CD8-positive, alpha-beta memory T cell (primary cell): ENCODE measurements around the gene ASTN2. TPM values are rescaled to one million over a fixed set of nuclear protein-coding genes. Genes with fewer than 3 reads are reported as not detected.

Experiments
- CTCF ChIA-PET: fragments of 350-600 bp; sonication (Branson Sonifier 250); formaldehyde crosslinking; loops from one replicate; lab custom pipeline; 2021; ENCODE audit warnings: antibody characterized with exemption; lab: Charles Lee
- POLR2A ChIA-PET: fragments of 350-600 bp; sonication (Branson Sonifier 250); formaldehyde crosslinking; loops from one replicate; lab custom pipeline; 2021; ENCODE audit warnings: antibody characterized with exemption; lab: Charles Lee
- DNase-seq, 5 donors: peaks; one replicate each; pipeline versions ENCODE4 v3.0.0 to v3.0.0-alpha.2; 2020 to 2022; ENCODE audit warnings: mixed read lengths in 1 of 5
- H3K27ac ChIP-seq: one replicate; pipeline ENCODE4 v1.7.0; 2013; ENCODE audit warnings: low read depth, mild to moderate bottlenecking, low read length, moderate library complexity
- H3K27me3 ChIP-seq: 2 replicates; pipeline ENCODE4 v1.7.0; 2013; ENCODE audit warnings: low read length, mild to moderate bottlenecking; ENCODE audit not compliant: insufficient read depth, poor library complexity, severe bottlenecking
- H3K36me3 ChIP-seq: 2 replicates; pipeline ENCODE4 v1.7.0; 2013; ENCODE audit warnings: mild to moderate bottlenecking, low read length, moderate library complexity; ENCODE audit not compliant: insufficient read depth
- H3K4me1 ChIP-seq: 2 replicates; pipeline ENCODE4 v1.7.0; 2013; ENCODE audit warnings: mild to moderate bottlenecking, low read length, moderate library complexity; ENCODE audit not compliant: insufficient read depth
- H3K4me3 ChIP-seq: 2 replicates; pipeline ENCODE4 v1.7.0; 2013; ENCODE audit warnings: mild to moderate bottlenecking, low read length
- H3K9me3 ChIP-seq: 2 replicates; pipeline ENCODE4 v1.7.0; 2013; ENCODE audit warnings: mild to moderate bottlenecking, low read length
- H3K27ac Mint-ChIP-seq, 8 donors: one replicate each; pipeline ENCODE4 v1.8.0; 2020 to 2021; ENCODE audit warnings: mixed read lengths in 8 of 8, mild to moderate bottlenecking in 6 of 8, inconsistent platforms in 3 of 8, moderate library complexity in 3 of 8
- H3K27me3 Mint-ChIP-seq, 2 donors: one replicate each; pipeline ENCODE4 v1.8.0; 2020 to 2021; ENCODE audit warnings: mixed read lengths in 2 of 2, mild to moderate bottlenecking in 1 of 2, moderate library complexity in 1 of 2
- H3K36me3 Mint-ChIP-seq, 3 donors: one replicate each; pipeline ENCODE4 v1.8.0; 2020 to 2021; ENCODE audit warnings: mixed read lengths in 3 of 3, inconsistent platforms in 1 of 3, mild to moderate bottlenecking in 1 of 3
- H3K4me1 Mint-ChIP-seq, 3 donors: one replicate each; pipeline ENCODE4 v1.8.0; 2020 to 2021; ENCODE audit warnings: mixed read lengths in 3 of 3, inconsistent platforms in 1 of 3, mild to moderate bottlenecking in 1 of 3
- H3K4me3 Mint-ChIP-seq, 7 donors: one replicate each; pipeline ENCODE4 v1.8.0; 2020 to 2021; ENCODE audit warnings: mixed read lengths in 7 of 7, mild to moderate bottlenecking in 6 of 7, moderate library complexity in 4 of 7, inconsistent platforms in 2 of 7
- H3K9me3 Mint-ChIP-seq, 5 donors: one replicate each; pipeline ENCODE4 v1.8.0; 2020 to 2022; ENCODE audit warnings: mixed read lengths in 5 of 5, mild to moderate bottlenecking in 3 of 5, moderate library complexity in 2 of 5, inconsistent platforms in 1 of 5
- polyA plus RNA-seq: library from polyadenylated mRNA; unstranded; fragments of 300-500 nt; fragmentation: Illumina TruSeq; gene quantifications from one replicate; pipeline ENCODE4 v1.2.3, GENCODE V29; 2021
- total RNA-seq, 2 experiments: library from RNA; stranded (reverse); gene quantifications; one replicate each; pipeline ENCODE4 v1.2.3, GENCODE V29; 2021

ASTN2 gene
- total and polyA plus RNA-seq, 3 experiments from 2014 or later, result 4.1 to 4.8 (median 4.2) TPM

- Mint-ChIP-seq H3K36me3 (no peaks in the 10 kb centered on the region), H3K4me3 (no peak overlapping the region), H3K27me3 (no peaks in the 10 kb centered on the region), H3K9me3 (peaks cover 0 to 5% (median 0%) of the 10 kb centered on the region in 5 donors), H3K4me1 (no peaks in the 10 kb centered on the region), H3K27ac (no peak overlapping the region)
- no peaks in the 10 kb centered on the region for H3K36me3 ChIP-seq
- no peak overlapping the region for H3K4me3 ChIP-seq
- no peak overlapping the region for H3K27ac ChIP-seq
- H3K27me3 ChIP-seq, result no peaks in the 10 kb centered on the region
- no peaks in the 10 kb centered on the region for H3K9me3 ChIP-seq
- no peaks in the 10 kb centered on the region for H3K4me1 ChIP-seq
- no peak for DNase-seq
- ChIA-PET CTCF (no interaction called here), POLR2A (no interaction called here)
These were observed 110.3 kb downstream of the ASTN2 start for GRCh38 chr9:117304549-117304948.

- Histone ChIP-seq H3K27ac (no peak overlapping the region), H3K36me3 (no peaks in the 10 kb centered on the region), H3K27me3 (no peaks in the 10 kb centered on the region), H3K4me1 (no peaks in the 10 kb centered on the region), H3K9me3 (no peaks in the 10 kb centered on the region), H3K4me3 (no peak overlapping the region)
- POLR2A ChIA-PET, result no interaction called here
- Mint-ChIP-seq H3K27ac (no peak overlapping the region), H3K9me3 (peaks cover 0 to 5% (median 0%) of the 10 kb centered on the region in 5 donors), H3K4me3 (no peak overlapping the region), H3K4me1 (no peaks in the 10 kb centered on the region), H3K27me3 (no peaks in the 10 kb centered on the region), H3K36me3 (no peaks in the 10 kb centered on the region)
- CTCF ChIA-PET, result no interaction called here
- no peak for DNase-seq
These were observed 111.1 kb downstream of the ASTN2 start for GRCh38 chr9:117303643-117304230.

- no peaks in the 10 kb centered on the region for H3K27me3 ChIP-seq
- ChIA-PET POLR2A (no interaction called here), CTCF (no interaction called here)
- Mint-ChIP-seq H3K4me1 (no peaks in the 10 kb centered on the region), H3K27me3 (no peaks in the 10 kb centered on the region), H3K27ac (no peak overlapping the region), H3K4me3 (no peak overlapping the region), H3K36me3 (no peaks in the 10 kb centered on the region), H3K9me3 (peaks cover 0 to 5% (median 3%) of the 10 kb centered on the region in 5 donors)
- H3K36me3 ChIP-seq, result no peaks in the 10 kb centered on the region
- no peak overlapping the region for H3K4me3 ChIP-seq
- no peaks in the 10 kb centered on the region for H3K9me3 ChIP-seq
- no peaks in the 10 kb centered on the region for H3K4me1 ChIP-seq
- H3K27ac ChIP-seq, result no peak overlapping the region
- no peak for DNase-seq
These were observed 112.4 kb downstream of the ASTN2 start for GRCh38 chr9:117302487-117302886.

GRCh38 chr9:117300371-117301110, 114.3 kb downstream of the ASTN2 start:
- Histone ChIP-seq H3K4me3 (no peak overlapping the region), H3K9me3 (no peaks in the 10 kb centered on the region), H3K27me3 (no peaks in the 10 kb centered on the region), H3K27ac (no peak overlapping the region), H3K36me3 (no peaks in the 10 kb centered on the region), H3K4me1 (no peaks in the 10 kb centered on the region)
- no peak for DNase-seq
- Mint-ChIP-seq H3K4me3 (no peak overlapping the region), H3K9me3 (peaks cover 2 to 5% (median 3%) of the 10 kb centered on the region in 5 donors), H3K27ac (no peak overlapping the region), H3K4me1 (no peaks in the 10 kb centered on the region), H3K27me3 (no peaks in the 10 kb centered on the region), H3K36me3 (no peaks in the 10 kb centered on the region)
- POLR2A ChIA-PET, result no interaction called here
- CTCF ChIA-PET, result no interaction called here

- DNase-seq, result no peak
- H3K9me3 ChIP-seq, result no peaks in the 10 kb centered on the region
- no peak overlapping the region for H3K27ac Mint-ChIP-seq
- ChIA-PET CTCF (no interaction called here), POLR2A (no interaction called here)
- H3K36me3 Mint-ChIP-seq, result no peaks in the 10 kb centered on the region
- no peak overlapping the region for H3K27ac ChIP-seq
- no peaks in the 10 kb centered on the region for H3K4me1 Mint-ChIP-seq
- no peak overlapping the region for H3K4me3 Mint-ChIP-seq
- no peaks in the 10 kb centered on the region for H3K27me3 ChIP-seq
- peaks cover 0 to 7% (median 5%) of the 10 kb centered on the region in 5 donors for H3K9me3 Mint-ChIP-seq
- no peaks in the 10 kb centered on the region for H3K4me1 ChIP-seq
- H3K27me3 Mint-ChIP-seq, result no peaks in the 10 kb centered on the region
- H3K36me3 ChIP-seq, result no peaks in the 10 kb centered on the region
- no peak overlapping the region for H3K4me3 ChIP-seq
These were observed 118.4 kb downstream of the ASTN2 start for GRCh38 chr9:117296453-117296852.

GRCh38 chr9:117293206-117294114, 121.4 kb downstream of the ASTN2 start:
- Histone ChIP-seq H3K36me3 (no peaks in the 10 kb centered on the region), H3K4me1 (no peaks in the 10 kb centered on the region), H3K9me3 (no peaks in the 10 kb centered on the region), H3K4me3 (no peak overlapping the region), H3K27ac (no peak overlapping the region), H3K27me3 (no peaks in the 10 kb centered on the region)
- Mint-ChIP-seq H3K4me1 (no peaks in the 10 kb centered on the region), H3K27ac (no peak overlapping the region), H3K9me3 (peaks cover 0 to 7% (median 5%) of the 10 kb centered on the region in 5 donors), H3K27me3 (no peaks in the 10 kb centered on the region), H3K36me3 (no peaks in the 10 kb centered on the region), H3K4me3 (no peak overlapping the region)
- CTCF ChIA-PET, result no interaction called here
- POLR2A ChIA-PET, result no interaction called here
- no peak for DNase-seq

GRCh38 chr9:117290856-117291622, 123.8 kb downstream of the ASTN2 start:
- Histone ChIP-seq H3K36me3 (no peaks in the 10 kb centered on the region), H3K9me3 (no peaks in the 10 kb centered on the region), H3K4me1 (no peaks in the 10 kb centered on the region), H3K27me3 (no peaks in the 10 kb centered on the region), H3K27ac (no peak overlapping the region), H3K4me3 (no peak overlapping the region)
- ChIA-PET POLR2A (no interaction called here), CTCF (no interaction called here)
- H3K27me3 Mint-ChIP-seq, result no peaks in the 10 kb centered on the region
- H3K9me3 Mint-ChIP-seq, result peaks cover 0 to 7% (median 2%) of the 10 kb centered on the region in 5 donors
- H3K36me3 Mint-ChIP-seq, result no peaks in the 10 kb centered on the region
- H3K4me3 Mint-ChIP-seq, result no peak overlapping the region
- DNase-seq, result no peak
- no peaks in the 10 kb centered on the region for H3K4me1 Mint-ChIP-seq
- no peak overlapping the region for H3K27ac Mint-ChIP-seq
